Kidney (tissue), 14 donors: Measurements from ENCODE around the gene IL23R. TPM values are rescaled to one million over a fixed set of nuclear protein-coding genes. Genes with fewer than 3 reads are reported as not detected.
A peak's percentile ranks its signal among the peaks of the same experiment; 100 is the strongest.

ENCODE experiments used
- DNase-seq, 5 donors: peaks; one replicate each; pipeline ENCODE4 v3.0.0-alpha.2; 2013 to 2020
- FAIRE-seq: peaks from 2 replicates; lab custom pipeline; 2012; peaks lifted over from hg19 to GRCh38; lab: Jason Lieb, UNC
- H3K27ac ChIP-seq, 2 donors: one replicate each; pipeline ENCODE4 v1.7.0; 2013; ENCODE audit warnings: low read depth in 2 of 2, low read length in 2 of 2, inconsistent platforms in 1 of 2
- H3K27me3 ChIP-seq: one replicate; pipeline ENCODE4 v1.7.1; 2013; ENCODE audit warnings: low read length, inconsistent platforms; ENCODE audit not compliant: control insufficient read depth, insufficient read depth
- H3K36me3 ChIP-seq, 3 donors: one replicate each; pipeline versions ENCODE4 v1.7.0 to v1.7.1; 2013; ENCODE audit warnings: low read length in 3 of 3, control low read depth in 1 of 3, inconsistent platforms in 1 of 3; ENCODE audit not compliant: insufficient read depth in 3 of 3, control insufficient read depth in 2 of 3
- H3K4me1 ChIP-seq, 3 donors: one replicate each; pipeline versions ENCODE4 v1.7.0 to v1.7.1; 2013; ENCODE audit warnings: low read length in 3 of 3, inconsistent platforms in 1 of 3, low read depth in 1 of 3; ENCODE audit not compliant: control insufficient read depth in 2 of 3, insufficient read depth in 2 of 3
- H3K4me3 ChIP-seq, 3 donors: one replicate each; pipeline versions ENCODE4 v1.7.0 to v1.8.1; 2013; ENCODE audit warnings: low read length in 3 of 3, control low read depth in 1 of 3, inconsistent platforms in 1 of 3
- H3K9ac ChIP-seq, 3 donors: one replicate each; pipeline versions ENCODE4 v1.7.0 to v1.7.1; 2013; ENCODE audit warnings: low read length in 3 of 3, control low read depth in 1 of 3, inconsistent platforms in 1 of 3
- H3K9me3 ChIP-seq, 3 donors: one replicate each; pipeline versions ENCODE4 v1.7.0 to v1.7.1; 2013; ENCODE audit warnings: low read length in 3 of 3, control low read depth in 1 of 3, inconsistent platforms in 1 of 3; ENCODE audit not compliant: control insufficient read depth in 2 of 3, insufficient read depth in 1 of 3
- CTCF ChIP-seq: IDR thresholded peaks from 3 replicates; pipeline ENCODE4 v1.5.1; 2012; ENCODE audit warnings: mild to moderate bottlenecking, moderate library complexity, borderline replicate concordance; ENCODE audit not compliant: insufficient read depth; ENCODE audit errors: extremely low read depth
- intact Hi-C: fragments of 100-400 bp; cut with DNase I; formaldehyde crosslinking; loops from one replicate; pipeline ENCODE4 v1.11.1; 2022
- polyA plus RNA-seq: library from polyadenylated mRNA; stranded (reverse); fragments of 350-450 nt; fragmentation: Illumina TruSeq; extraction: RNeasy Lipid Tissue Mini Kit (QIAGEN cat#74804); gene quantifications from one replicate; pipeline ENCODE4 v1.2.3, GENCODE V29; 2014; ENCODE audit warnings: low read depth, low replicate concordance; ENCODE audit not compliant: insufficient read depth
- total RNA-seq: library from RNA; stranded (reverse); fragmentation: NEBNext Ultra II Directional; extraction: Animal tissue kit (Norgen Biotek cat#: 25700); gene quantifications from one replicate; pipeline ENCODE4 v1.2.1, GENCODE V29; 2021
- donor health status: control.
- donor health status: control.
- donor health status: control.
- donor health status: control.
- donor health status: control.
- donor health status: DM: yes; HTN: yes; CAD: no.
- donor health status: Normal renal cell carcinoma (clear cell type).

IL23R gene
- total and polyA plus RNA-seq, 2 donors from 2014 or later: 0.19 TPM; not detected in 1

- H3K9ac ChIP-seq: no peak overlapping the region
- no peaks in the 10 kb centered on the region for H3K27me3 ChIP-seq
- H3K4me3 ChIP-seq: peak overlapping the region in 2 of 3 donors; percentile 21 to 65
- no peaks in the 10 kb centered on the region for H3K9me3 ChIP-seq
- intact Hi-C loops: loop anchor here (10.0 kb wide), 1 partner anchor 141 kb away; no protein-coding TSS in a partner anchor
- DNase-seq: peak in 2 of 5 donors; percentile 6 to 25
- H3K27ac ChIP-seq: no peak overlapping the region
- FAIRE-seq: no peak
- peaks cover 0 to 12% (median 3%) of the 10 kb centered on the region in 3 donors for H3K4me1 ChIP-seq
- no peak for TF ChIP-seq CTCF
- no peaks in the 10 kb centered on the region for H3K36me3 ChIP-seq
Observed at GRCh38 chr1:67135354-67135753, 30.9 kb upstream of the IL23R start.

GRCh38 chr1:67137307-67137753 is 28.9 kb upstream of the IL23R start:
- peaks cover 0 to 12% (median 3%) of the 10 kb centered on the region in 3 donors for H3K4me1 ChIP-seq
- DNase-seq (peak in 1 of 5 donors; percentile 11), FAIRE-seq (no peak)
- no peak overlapping the region for H3K9ac ChIP-seq
- intact Hi-C loops: loop anchor here (10.0 kb wide), 1 partner anchor 143 kb away; no protein-coding TSS in a partner anchor
- no peaks in the 10 kb centered on the region for H3K9me3 ChIP-seq
- H3K36me3 ChIP-seq: no peaks in the 10 kb centered on the region
- no peak overlapping the region for H3K27ac ChIP-seq
- no peak for TF ChIP-seq CTCF
- H3K4me3 ChIP-seq: no peak overlapping the region
- H3K27me3 ChIP-seq: no peaks in the 10 kb centered on the region

GRCh38 chr1:67138813-67139499 is 27.3 kb upstream of the IL23R start:
- no peak for FAIRE-seq
- H3K9me3 ChIP-seq: no peaks in the 10 kb centered on the region
- no peak for TF ChIP-seq CTCF
- H3K27ac ChIP-seq: no peak overlapping the region
- no peak for DNase-seq
- no peaks in the 10 kb centered on the region for H3K36me3 ChIP-seq
- no peak overlapping the region for H3K4me3 ChIP-seq
- H3K9ac ChIP-seq: no peak overlapping the region
- H3K4me1 ChIP-seq: peaks cover 0 to 12% (median 3%) of the 10 kb centered on the region in 3 donors
- intact Hi-C loops: loop anchor here (10.0 kb wide), 1 partner anchor 144 kb away; no protein-coding TSS in a partner anchor
- H3K27me3 ChIP-seq: no peaks in the 10 kb centered on the region
